Colonic mucosa (tissue), 4 donors: ENCODE results near the gene POLR1G. TPM values are rescaled to one million over a fixed set of nuclear protein-coding genes. Genes with fewer than 3 reads are reported as not detected.

Source experiments
- DNase-seq: peaks from one replicate; pipeline ENCODE4 v3.0.0-alpha.2; 2020
- H3K27ac ChIP-seq: fragments of 200-600 bp; one replicate; pipeline ENCODE4 v1.8.0; 2021
- H3K27me3 ChIP-seq: fragments of 200-600 bp; one replicate; pipeline ENCODE4 v1.8.0; 2021
- H3K36me3 ChIP-seq: fragments of 200-600 bp; one replicate; pipeline ENCODE4 v1.8.0; 2021
- H3K4me1 ChIP-seq: fragments of 200-600 bp; one replicate; pipeline ENCODE4 v1.8.0; 2021; ENCODE audit warnings: mild to moderate bottlenecking
- H3K4me3 ChIP-seq: fragments of 200-600 bp; one replicate; pipeline ENCODE4 v1.8.0; 2021
- H3K9ac ChIP-seq, 2 donors: one replicate each; pipeline ENCODE4 v1.7.0; 2013; ENCODE audit warnings: control low read depth in 2 of 2, low read depth in 2 of 2, low read length in 2 of 2
- H3K9me3 ChIP-seq: fragments of 200-600 bp; one replicate; pipeline ENCODE4 v1.8.0; 2021
- CTCF ChIP-seq: fragments of 200-600 bp; IDR thresholded peaks from one replicate; pipeline ENCODE4 v1.8.0; 2022; ENCODE audit warnings: antibody characterized with exemption, mild to moderate bottlenecking
- intact Hi-C: fragments of 100-400 bp; cut with DNase I; formaldehyde crosslinking; loops from one replicate; pipeline ENCODE4 v1.14.1; 2022
- total RNA-seq, 2 donors: library from RNA; stranded (reverse); fragmentation: NEBNext Ultra II Directional in 1 of 2; extraction: Animal tissue kit (Norgen Biotek cat#: 25700) in 1 of 2; gene quantifications; one replicate each; pipeline ENCODE4 v1.2.1, GENCODE V29; 2021
- donor health status: healthy.
- donor health status: DM: no; HTN: no; CAD: no.
- donor health status: DM: no; HTN: no; CAD: no.

The POLR1G gene
- total RNA-seq, 2 donors from 2014 or later, result 2.0 to 8.5 TPM

DNA sequence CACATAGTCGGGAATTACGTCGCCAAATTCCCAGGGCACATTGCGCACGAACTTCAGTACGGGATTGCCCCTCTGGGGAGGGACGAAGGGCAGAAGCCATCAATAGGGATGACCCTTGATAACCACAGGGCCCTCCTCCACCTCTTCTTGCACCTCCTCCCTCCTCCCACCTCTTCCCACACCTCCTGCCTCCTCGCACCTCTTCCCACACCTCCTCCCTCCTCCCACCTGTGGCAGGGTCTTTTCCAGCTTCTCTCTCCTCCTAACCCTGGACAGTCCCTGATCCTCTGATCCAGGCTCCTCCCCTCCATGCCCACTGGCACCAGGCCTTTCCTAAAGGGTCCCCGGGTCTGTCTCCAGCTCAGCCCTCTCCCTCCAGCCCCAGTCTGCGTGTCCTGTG lies 13.9 kb downstream of the POLR1G start:
- H3K4me1 ChIP-seq, result no peaks in the 10 kb centered on the region
- H3K27me3 ChIP-seq, result no peaks in the 10 kb centered on the region
- no peaks in the 10 kb centered on the region for H3K9me3 ChIP-seq
- no peaks in the 10 kb centered on the region for H3K36me3 ChIP-seq
- H3K27ac ChIP-seq, result no peak overlapping the region
- H3K4me3 ChIP-seq, result no peak overlapping the region
- intact Hi-C loops, result no loop called here
- H3K9ac ChIP-seq, result no peak overlapping the region
- DNase-seq, result no peak
- no peak for TF ChIP-seq CTCF

- intact Hi-C loops, result no loop called here
- no peaks in the 10 kb centered on the region for H3K27me3 ChIP-seq
- H3K36me3 ChIP-seq, result no peaks in the 10 kb centered on the region
- H3K4me3 ChIP-seq, result no peak overlapping the region
- no peaks in the 10 kb centered on the region for H3K4me1 ChIP-seq
- no peak for DNase-seq
- no peak for TF ChIP-seq CTCF
- H3K9me3 ChIP-seq, result no peaks in the 10 kb centered on the region
- H3K9ac ChIP-seq, result no peak overlapping the region
- no peak overlapping the region for H3K27ac ChIP-seq
Measured at GRCh38 chr19:45420871-45421270, 14.4 kb downstream of the POLR1G start.

GRCh38 chr19:45421947-45422498 lies 15.6 kb downstream of the POLR1G start:
- Histone ChIP-seq H3K9ac (no peak overlapping the region), H3K4me1 (no peaks in the 10 kb centered on the region), H3K4me3 (no peak overlapping the region), H3K36me3 (no peaks in the 10 kb centered on the region), H3K9me3 (no peaks in the 10 kb centered on the region), H3K27me3 (no peaks in the 10 kb centered on the region), H3K27ac (no peak overlapping the region)
- DNase-seq, result no peak
- no peak for TF ChIP-seq CTCF
- intact Hi-C loops, result no loop called here

- H3K4me1 ChIP-seq, result no peaks in the 10 kb centered on the region
- peak overlapping the region; percentile 87 to 98 for H3K9ac ChIP-seq
- peak overlapping the region; percentile 33 for H3K4me3 ChIP-seq
- no peaks in the 10 kb centered on the region for H3K27me3 ChIP-seq
- intact Hi-C loops, result no loop called here
- H3K9me3 ChIP-seq, result no peaks in the 10 kb centered on the region
- TF ChIP-seq CTCF, result no peak
- no peaks in the 10 kb centered on the region for H3K36me3 ChIP-seq
- peak; percentile 99 for DNase-seq
- H3K27ac ChIP-seq, result peak overlapping the region; percentile 94
Measured at GRCh38 chr19:45423033-45423588, 16.7 kb downstream of the POLR1G start.

GRCh38 chr19:45423589-45424190 lies 17.2 kb downstream of the POLR1G start, which contains the start of gene ERCC1:
ERCC1 (minus strand) TSS chr19:45423917; CDS start chr19:45423374, 543 bp downstream.
- Histone ChIP-seq H3K36me3 (no peaks in the 10 kb centered on the region), H3K27me3 (peaks cover 6% of the 10 kb centered on the region), H3K9me3 (no peaks in the 10 kb centered on the region), H3K4me3 (peak within 1 kb of the TSS; percentile 33), H3K27ac (peak within 1 kb of the TSS; percentile 94), H3K4me1 (no peaks in the 10 kb centered on the region), H3K9ac (peak within 1 kb of the TSS; percentile 87 to 98)
- DNase-seq, result no peak
- no peak for TF ChIP-seq CTCF
- intact Hi-C loops, result no loop called here
